ENCODE data around the gene CREB3. TPM values are rescaled to one million over a fixed set of nuclear protein-coding genes. Genes with fewer than 3 reads are reported as not detected.

CREB3 gene
- total RNA-seq, 6 donors from 2014 or later: 27.2 to 61.3 (median 33.5) TPM

DNA sequence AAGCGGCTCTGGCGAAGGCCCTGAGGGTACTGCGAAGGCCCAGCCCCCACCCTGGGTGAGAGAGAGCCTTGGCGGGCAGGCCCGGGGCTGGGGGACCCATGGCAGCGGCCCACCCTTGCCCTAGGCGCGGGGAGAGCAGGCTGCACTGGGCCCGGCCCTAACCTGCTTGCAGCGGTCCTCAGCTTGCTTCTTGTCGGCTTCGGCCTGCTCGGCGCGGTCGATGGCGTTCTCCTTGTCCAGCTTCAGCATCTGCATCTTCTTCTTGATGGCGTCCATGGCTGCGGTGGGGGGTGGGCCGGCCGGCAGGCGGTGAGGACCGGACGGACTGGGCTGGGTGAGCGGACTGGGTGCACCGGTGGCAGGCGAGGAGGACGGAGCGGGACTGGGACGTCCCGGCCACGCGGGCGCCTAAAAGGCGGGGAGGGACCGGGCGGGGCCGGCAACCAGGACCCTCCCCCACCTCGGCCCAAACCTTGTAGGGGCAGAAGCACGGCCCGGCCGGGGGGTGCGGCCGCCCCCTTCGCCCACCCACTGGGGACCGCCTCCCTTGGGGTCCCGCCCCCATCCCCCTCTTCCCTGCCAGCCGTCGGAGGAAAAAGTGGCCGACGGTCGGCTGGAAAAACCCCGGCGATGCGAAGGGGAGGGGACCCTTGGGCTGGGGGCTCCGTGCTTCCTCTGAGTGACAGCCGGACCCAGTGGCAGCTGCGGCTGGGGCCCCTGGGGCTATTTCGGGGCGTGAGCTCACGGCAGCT lies 42.7 kb upstream of the CREB3 start, which contains the start of gene TPM2:
TPM2 (minus strand) TSS at position 384 of the 752 bp plus-strand sequence; CDS start at position 276, 108 bp downstream.
- Histone ChIP-seq H3K36me3 (peaks cover 0 to 12% (median 8%) of the 10 kb centered on the region in 4 donors), H3K9me3 (no peaks in the 10 kb centered on the region), H3K27ac (peak within 1 kb of the TSS; percentile 77 to 93 (median 89)), H3K27me3 (no peaks in the 10 kb centered on the region), H3K4me1 (peaks cover 3 to 24% (median 14%) of the 10 kb centered on the region in 4 donors), H3K4me3 (peak within 1 kb of the TSS; percentile 64 to 79 (median 74))
- peak; percentile 50 to 71 for TF ChIP-seq POLR2AphosphoS5 (IDR thresholded peaks at IDR 0.05)
- TF ChIP-seq POLR2A (IDR thresholded peaks at IDR 0.05): peak in 3 of 4 donors; percentile 21 to 52 (median 43)
- TF ChIP-seq EP300 (IDR thresholded peaks at IDR 0.05): no peak
- TF ChIP-seq, protein P1, sequence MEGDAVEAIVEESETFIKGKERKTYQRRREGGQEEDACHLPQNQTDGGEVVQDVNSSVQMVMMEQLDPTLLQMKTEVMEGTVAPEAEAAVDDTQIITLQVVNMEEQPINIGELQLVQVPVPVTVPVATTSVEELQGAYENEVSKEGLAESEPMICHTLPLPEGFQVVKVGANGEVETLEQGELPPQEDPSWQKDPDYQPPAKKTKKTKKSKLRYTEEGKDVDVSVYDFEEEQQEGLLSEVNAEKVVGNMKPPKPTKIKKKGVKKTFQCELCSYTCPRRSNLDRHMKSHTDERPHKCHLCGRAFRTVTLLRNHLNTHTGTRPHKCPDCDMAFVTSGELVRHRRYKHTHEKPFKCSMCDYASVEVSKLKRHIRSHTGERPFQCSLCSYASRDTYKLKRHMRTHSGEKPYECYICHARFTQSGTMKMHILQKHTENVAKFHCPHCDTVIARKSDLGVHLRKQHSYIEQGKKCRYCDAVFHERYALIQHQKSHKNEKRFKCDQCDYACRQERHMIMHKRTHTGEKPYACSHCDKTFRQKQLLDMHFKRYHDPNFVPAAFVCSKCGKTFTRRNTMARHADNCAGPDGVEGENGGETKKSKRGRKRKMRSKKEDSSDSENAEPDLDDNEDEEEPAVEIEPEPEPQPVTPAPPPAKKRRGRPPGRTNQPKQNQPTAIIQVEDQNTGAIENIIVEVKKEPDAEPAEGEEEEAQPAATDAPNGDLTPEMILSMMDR (IDR thresholded peaks at IDR 0.05): no peak
- peak in 1 of 2 donors; percentile 91 for DNase-seq
- 42 to 44% methylated on average over 6 to 45 of the region's 61 CpGs for WGBS, 2 donors
- ATAC-seq (ENCODE audit: low FRiP score in 2 of 2): peak; percentile 51 to 64

DNA sequence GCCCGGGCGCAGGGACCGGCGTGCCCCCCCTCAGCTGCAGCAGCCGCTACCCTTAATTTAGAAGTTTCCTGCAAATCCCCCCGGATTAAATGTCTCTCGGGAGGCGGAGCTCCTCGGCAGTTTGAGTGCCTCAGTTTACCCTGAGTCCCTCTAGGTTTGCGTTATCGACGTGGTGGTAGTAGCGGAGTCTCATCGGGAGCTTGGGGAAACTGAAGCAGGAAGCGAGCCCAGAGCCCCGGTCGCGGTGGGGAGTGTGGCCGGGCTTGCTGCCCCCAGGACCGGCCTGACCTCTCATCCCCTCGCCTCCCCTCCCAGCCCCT lies 42.2 kb upstream of the CREB3 start:
- Histone ChIP-seq H3K27me3 (no peaks in the 10 kb centered on the region), H3K4me1 (peaks cover 3 to 29% (median 14%) of the 10 kb centered on the region in 4 donors), H3K9me3 (no peaks in the 10 kb centered on the region), H3K27ac (peak overlapping the region; percentile 77 to 93 (median 89)), H3K36me3 (peaks cover 0 to 7% (median 2%) of the 10 kb centered on the region in 4 donors), H3K4me3 (peak overlapping the region; percentile 64 to 79 (median 74))
- WGBS, 2 donors: 5% methylated on average over 18 of the region's 21 CpGs; no CpG with 5 or more reads in 1 of the 2 donors
- no peak for ATAC-seq (ENCODE audit: low FRiP score in 2 of 2)
- no peak for DNase-seq
- no peak for TF ChIP-seq EP300 (IDR thresholded peaks at IDR 0.05)
- TF ChIP-seq, protein P1 (IDR thresholded peaks at IDR 0.05): no peak
- TF ChIP-seq POLR2A (IDR thresholded peaks at IDR 0.05): no peak
- no peak for TF ChIP-seq POLR2AphosphoS5 (IDR thresholded peaks at IDR 0.05)

DNA sequence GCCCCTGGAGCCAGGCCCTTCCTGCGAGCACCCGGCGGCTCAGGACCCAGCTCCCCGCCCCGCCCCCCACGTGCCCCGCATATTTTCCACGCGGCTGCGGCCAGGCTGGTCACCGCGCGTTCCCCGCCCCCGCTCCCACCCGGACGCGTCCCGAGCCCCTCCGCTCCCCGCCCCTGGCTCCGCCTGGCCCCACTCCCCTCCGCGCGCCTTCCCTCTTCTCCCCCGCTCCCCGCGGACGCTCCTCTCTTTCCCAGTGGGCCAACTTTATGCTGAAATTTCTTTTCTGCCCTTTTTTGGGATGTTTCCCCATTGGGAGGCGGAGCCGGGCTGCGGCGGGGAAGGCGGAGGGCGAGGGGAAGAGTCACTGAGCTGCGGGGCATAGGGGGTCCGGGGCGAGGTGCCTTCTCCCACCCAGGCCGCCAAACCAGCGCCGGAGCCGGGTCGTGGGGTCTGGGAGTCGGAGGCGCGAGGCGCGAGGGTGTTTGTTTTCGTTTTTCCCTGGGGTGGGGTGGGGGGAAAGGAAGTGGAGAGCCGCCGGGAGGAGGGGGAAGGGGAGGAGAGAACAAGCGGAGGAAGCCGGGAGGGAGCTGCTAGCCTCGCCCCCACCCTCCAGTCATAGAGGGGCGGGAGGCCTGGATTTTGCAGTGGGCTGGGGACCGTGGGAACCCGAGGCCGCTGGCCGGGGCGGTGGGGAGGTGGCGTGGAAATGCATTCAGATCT lies 41.7 kb upstream of the CREB3 start:
- Histone ChIP-seq H3K9me3 (no peaks in the 10 kb centered on the region), H3K27ac (peak overlapping the region; percentile 77 to 93 (median 89)), H3K4me3 (peak overlapping the region; percentile 64 to 79 (median 74)), H3K36me3 (peaks cover 0 to 6% (median 2%) of the 10 kb centered on the region in 4 donors), H3K27me3 (no peaks in the 10 kb centered on the region), H3K4me1 (peaks cover 3 to 31% (median 14%) of the 10 kb centered on the region in 4 donors)
- TF ChIP-seq POLR2AphosphoS5 (IDR thresholded peaks at IDR 0.05) (peak; percentile 31 to 52), POLR2A (IDR thresholded peaks at IDR 0.05) (peak in 1 of 4 donors; percentile 58), EP300 (IDR thresholded peaks at IDR 0.05) (no peak)
- TF ChIP-seq, protein P1 (IDR thresholded peaks at IDR 0.05): no peak
- WGBS, 2 donors: 0% methylated on average over 22 to 32 of the region's 61 CpGs
- ATAC-seq (ENCODE audit: low FRiP score in 2 of 2) (peak; percentile 84), DNase-seq (peak; percentile 67 to 94)

DNA sequence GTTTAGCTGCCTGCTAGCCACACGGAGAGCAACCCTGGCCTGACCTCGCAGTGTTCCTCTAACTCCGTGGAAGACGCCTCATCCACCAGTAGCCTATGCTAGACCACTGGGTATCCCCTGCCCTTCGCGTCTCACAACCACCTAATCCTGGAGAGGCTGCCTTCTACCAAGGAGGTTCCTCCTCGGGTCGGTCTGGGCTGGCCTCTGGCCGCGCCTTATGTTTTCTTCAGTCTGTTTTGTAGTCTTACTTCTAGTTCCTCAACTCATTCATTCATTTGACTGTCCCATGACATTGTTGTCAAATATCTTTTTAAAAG lies 41.2 kb upstream of the CREB3 start:
- Histone ChIP-seq H3K27me3 (no peaks in the 10 kb centered on the region), H3K4me1 (peaks cover 3 to 33% (median 18%) of the 10 kb centered on the region in 4 donors), H3K27ac (peak overlapping the region; percentile 77 to 93 (median 89)), H3K4me3 (peak overlapping the region; percentile 64 to 79 (median 74)), H3K9me3 (no peaks in the 10 kb centered on the region), H3K36me3 (peaks cover 0 to 11% (median 5%) of the 10 kb centered on the region in 4 donors)
- DNase-seq (no peak), ATAC-seq (ENCODE audit: low FRiP score in 2 of 2) (peak; percentile 22 to 60)
- no peak for TF ChIP-seq POLR2A (IDR thresholded peaks at IDR 0.05)
- TF ChIP-seq, protein P1 (IDR thresholded peaks at IDR 0.05): no peak
- no peak for TF ChIP-seq EP300 (IDR thresholded peaks at IDR 0.05)
- TF ChIP-seq POLR2AphosphoS5 (IDR thresholded peaks at IDR 0.05): no peak
- WGBS, 2 donors: 17 to 19% methylated on average over 10 of the region's 10 CpGs

Data from upper lobe of left lung (tissue), 6 donors.